OCI-M1 (cell line): Measurements from ENCODE around the gene SLC7A14.

Source experiments
- DNase-seq: peaks from one replicate; lab custom pipeline; 2025; lab: John Stamatoyannopoulos, UW

The SLC7A14 gene

DNA sequence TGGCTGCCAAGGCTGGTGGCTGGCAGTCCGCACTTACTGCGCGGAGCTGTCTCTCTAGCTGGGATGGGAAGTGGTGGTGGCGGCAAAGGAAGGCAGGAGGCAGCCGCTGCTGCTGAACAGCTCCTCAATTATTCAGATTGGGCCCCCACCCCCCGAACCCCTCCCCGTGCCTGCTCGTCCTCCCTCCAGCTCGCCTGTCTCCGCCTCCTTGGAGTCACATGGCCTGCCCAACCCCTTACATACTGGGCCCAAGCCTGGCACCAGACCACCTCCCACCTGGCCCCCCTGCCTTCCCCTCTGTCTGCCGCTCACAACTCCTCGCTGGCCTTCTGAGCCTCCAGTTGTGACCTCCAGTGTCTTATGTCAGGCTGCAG lies at the start of gene SLC7A14:
Gene SLC7A14 (minus strand): TSS at position 139 of the 374 bp plus-strand sequence. CDS start 59,139 bp downstream, outside the sequence.
- no peak for DNase-seq

DNA sequence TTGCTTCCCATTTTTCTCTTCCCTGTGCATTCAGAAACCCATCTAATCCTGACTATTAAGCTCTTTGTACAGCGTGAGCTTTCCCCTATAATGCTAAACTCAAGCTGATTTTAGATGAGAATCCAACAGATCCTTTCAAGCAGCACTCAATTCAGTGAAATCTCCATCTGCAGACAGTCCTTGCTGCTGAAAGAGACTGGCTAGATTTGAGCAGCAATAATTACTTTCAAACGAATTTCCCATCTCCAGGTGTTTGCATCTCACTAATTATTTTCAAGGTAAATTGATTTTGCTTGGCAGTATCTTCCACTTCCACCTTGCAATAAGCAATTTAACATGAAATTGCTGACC lies 49.5 kb upstream of the SLC7A14 start:
- DNase-seq = no peak

DNA sequence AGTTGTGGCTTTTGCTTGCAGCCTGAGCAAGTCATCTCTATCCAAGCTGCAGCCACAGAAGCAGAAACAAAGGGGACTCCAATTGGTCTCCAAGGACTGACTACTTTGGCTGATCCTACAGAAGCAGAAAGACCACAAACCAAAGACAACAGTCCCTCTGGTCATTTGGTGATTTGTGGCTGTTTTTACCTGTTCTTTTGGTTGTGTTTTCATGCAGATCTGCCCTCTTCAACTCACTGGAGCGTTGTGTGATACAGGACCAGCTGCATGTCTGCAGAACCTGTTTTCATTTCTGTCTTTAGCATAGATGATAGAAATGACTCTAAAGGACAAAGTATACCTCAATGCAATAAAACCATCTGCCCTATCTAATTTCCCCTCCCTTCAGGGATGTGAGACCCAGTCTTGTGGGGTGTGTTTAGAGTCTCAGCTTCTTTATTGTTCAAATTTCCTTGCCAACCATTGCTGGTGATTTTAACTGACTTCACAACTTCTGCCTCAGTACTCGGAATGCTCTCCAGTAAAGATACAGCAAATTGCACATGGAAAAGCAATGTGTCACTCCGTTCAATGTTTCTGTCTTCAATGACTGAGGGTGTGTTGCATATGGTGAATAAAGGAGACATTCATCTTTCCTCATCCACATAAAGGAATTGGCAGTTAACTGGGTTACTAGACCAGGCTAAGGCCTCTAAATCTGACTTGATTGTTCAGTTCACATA lies 48.9 kb upstream of the SLC7A14 start:
- DNase-seq = no peak

DNA sequence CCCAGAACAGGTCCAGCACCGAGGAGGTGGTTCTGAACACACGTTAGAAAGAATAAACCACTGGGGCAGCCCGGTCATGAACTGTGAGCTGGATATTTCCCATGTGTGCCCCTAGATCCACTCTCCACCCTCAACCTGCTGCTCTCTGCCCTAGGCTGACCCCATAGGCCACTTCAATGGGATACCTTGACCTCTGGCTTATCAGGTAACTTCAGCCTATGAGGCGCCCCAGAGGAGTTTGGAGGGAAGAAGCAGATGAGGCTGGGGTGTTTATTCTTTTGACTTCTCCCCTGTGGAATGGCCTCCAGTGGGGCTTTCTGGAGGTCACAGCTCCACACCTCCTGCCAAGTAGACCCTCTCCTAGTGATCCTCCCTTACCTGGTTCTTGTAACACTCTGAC lies 47.7 kb upstream of the SLC7A14 start:
- no peak for DNase-seq

DNA sequence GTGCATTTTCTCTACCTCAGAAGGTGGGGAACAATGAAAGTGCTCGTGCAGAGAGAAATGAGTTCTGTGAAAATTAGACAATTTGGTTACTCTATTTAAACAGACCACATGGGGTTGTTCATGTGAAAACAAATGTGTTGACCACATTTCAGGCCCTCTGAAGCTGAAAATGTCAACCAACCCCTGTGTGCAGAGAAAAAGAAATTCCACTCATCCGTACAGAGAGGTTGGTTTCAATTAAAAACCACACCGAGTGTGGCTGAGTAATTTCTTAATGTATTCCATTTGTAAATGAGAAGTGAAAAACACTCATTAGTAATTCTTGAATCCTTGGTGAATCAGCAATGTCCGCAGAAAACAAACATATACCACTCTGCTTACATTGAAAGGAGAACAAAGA lies 46.9 kb upstream of the SLC7A14 start:
- no peak for DNase-seq

DNA sequence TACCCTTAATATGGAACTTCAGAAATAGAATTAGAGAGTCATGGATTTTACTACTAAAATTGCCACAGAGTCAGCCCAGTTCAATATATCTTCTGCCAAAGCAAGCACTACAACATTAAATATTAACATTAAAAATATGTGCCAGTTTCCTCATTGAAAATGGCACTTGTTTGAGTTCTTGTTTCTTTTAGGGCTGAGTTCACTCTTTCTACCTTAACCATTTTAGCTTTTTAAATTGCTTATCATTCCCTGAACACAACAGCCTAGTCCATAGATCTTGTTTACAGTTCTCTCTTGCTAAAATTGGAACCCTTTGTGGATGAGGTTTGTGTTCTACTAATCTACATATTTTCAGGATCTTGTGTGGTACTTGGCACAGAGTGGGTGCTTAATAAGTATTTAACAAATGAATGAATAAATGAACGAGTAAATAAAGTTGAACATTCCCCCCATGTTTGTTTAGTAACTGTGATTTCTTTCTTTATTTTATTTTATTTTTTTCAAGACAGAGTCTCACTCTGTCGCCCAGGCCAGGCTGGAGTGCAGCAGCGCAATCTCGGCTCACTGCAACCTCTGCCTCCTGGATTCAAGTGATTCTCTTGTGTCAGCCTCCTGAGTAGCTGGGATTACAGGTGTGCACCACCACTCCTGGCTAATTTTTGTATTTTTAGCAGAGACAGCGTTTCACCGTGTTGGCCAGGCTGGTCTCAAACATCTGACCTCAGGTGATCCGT lies 46.0 kb upstream of the SLC7A14 start:
- DNase-seq = no peak

DNA sequence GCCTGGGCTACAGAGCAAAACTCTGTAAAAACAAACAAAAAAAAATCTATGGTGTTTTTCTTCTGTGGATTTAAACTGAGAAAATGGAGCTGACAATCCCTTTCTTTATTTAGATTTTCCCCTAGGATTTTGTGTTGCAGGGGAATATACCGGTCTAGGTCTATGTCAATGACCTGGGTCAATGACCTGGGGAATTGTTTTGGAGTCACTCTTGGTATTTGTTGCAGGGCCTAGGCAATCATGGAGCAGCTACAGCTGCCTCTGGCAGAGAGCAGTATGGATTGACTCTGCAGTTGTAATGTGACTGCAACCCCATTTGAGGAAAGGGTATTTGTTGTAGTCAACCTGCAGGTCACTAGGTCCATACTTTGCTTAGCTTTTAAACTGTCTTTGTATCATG lies 37.6 kb upstream of the SLC7A14 start:
- DNase-seq = no peak

DNA sequence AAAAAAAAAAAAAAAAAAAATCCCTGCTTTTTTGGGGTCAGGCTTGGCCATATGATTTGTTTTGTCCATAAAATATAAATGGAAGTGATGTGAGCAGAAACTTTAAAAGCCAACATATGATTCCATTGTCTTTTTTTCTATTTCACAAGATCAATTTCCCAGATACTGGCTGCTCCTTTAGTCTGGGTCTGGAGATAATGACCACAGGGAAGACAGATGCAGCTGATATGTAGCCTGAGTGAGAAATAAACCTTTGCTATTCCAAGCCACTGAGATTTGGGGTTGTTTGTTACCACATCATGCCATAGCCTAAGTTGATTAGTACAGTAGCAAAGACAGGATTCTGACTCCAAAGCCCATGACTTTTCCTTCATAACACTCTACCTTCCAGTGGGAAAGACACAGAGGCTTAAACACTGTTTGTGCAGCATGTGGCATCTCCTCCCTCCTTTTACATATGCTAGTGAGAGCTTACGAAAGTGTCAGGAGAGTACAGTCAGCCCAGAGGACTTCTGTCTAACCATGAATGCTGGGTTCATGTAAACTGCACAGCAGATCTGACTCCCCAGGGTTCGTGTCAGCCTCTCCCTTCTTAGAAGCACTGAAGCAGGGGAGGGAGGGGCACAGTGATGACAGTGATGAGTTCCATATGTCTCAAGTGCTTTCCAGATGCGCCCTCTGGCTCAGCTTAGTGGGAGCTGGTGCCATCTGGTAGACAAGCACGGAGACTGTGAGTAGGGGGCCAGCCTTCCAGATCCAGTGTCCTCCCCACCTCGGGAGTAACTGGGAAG lies 36.7 kb upstream of the SLC7A14 start:
- DNase-seq = no peak

DNA sequence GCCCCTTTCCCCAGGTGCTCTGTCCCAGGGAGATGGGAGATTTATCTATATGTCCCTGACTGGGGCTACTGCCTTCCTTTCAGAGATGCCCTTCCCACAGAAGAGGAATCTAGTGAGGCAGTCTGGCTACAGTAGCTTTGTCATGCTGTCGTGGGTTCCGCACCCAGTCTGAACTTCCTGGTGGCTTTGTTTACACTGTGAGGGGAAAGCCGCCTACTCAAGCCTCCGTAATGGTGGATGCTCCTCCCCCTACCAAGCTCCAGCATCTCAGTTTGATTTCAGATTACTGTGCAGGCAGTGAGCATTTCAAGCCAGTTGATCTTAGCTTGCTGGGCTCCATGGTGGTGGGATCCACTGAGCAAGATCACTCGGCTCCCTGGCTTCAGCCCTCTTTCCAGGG lies 35.4 kb upstream of the SLC7A14 start:
- no peak for DNase-seq

DNA sequence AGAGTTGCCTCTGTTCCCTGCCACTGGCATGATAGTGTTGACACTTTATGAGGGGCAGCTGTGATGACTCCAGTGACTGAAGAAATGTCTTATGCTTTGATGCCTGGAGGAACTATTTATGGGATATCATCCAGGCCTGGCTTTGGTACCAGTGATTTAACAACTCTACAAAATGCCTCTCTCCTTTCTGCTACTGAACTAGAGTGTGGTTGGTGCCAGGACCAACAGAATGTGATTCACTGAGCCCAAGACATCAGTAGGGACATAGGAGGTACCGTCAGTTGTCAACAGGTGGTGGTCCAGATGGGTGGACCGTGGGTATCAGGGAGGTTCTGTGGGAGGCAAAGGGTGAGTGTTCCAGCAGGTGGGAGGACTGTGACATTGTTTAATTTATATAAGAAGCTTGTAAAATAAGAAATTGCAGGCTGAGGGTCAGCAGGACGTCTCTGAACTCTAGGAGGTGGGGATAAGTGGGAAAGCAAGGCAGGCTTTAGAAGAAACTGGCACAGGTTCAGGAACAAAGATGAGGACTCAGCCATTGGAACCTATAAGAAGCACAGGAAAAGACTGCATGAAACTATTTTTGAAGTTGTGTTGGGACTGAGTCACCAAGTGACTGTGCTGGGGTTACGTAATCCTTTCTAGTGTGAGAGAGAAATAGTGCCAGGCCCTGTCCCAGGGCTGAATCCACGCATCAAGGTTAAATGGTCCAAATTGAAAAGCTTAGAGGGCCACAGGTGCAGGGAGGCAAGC lies 28.5 kb upstream of the SLC7A14 start:
- DNase-seq = peak; percentile 6

DNA sequence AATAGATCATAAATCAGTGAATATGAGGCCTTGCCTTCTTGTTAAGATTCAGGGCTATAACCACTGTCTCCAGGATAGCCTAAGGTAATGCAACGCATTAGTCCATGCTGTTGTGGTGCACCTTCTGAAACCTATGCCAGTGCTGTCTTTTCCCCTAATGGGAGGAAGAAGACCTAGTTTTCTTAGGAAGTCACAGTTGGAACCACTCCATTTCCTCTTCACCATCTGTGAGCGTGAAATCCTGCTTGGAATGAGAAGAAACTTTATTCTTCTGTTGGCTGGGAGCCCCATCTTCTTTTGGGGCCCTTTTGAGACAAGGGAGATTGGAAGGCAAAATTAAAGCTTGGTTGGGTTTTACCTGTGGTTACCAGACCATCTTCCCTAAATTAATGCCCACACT lies 25.9 kb upstream of the SLC7A14 start:
- DNase-seq = no peak

DNA sequence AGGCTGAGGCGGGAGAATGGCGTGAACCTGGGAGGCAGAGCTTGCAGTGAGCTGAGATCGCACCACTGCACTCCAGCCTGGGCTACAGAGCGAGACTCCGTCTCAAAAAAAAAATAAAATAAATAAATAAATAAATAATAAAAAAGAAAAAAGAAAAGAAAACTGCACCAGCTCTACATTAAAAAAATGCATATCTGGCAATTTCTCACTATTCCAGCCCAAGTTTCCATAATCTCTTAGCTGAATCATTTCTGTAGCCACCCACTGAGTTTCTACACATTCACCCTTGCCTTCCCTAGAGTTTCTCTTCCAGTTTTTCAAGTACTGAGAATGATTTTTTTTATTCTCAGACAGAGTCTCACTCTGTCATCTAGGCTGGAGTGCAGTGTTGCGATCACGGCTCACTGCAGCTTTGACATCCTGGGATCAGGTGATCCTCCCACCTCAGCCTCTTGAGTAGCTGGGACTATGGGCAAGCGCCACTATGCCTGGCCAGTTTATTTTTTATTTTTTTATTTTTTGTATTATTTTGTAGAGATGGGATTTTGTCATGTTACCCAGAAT lies 24.5 kb upstream of the SLC7A14 start:
- DNase-seq = no peak

DNA sequence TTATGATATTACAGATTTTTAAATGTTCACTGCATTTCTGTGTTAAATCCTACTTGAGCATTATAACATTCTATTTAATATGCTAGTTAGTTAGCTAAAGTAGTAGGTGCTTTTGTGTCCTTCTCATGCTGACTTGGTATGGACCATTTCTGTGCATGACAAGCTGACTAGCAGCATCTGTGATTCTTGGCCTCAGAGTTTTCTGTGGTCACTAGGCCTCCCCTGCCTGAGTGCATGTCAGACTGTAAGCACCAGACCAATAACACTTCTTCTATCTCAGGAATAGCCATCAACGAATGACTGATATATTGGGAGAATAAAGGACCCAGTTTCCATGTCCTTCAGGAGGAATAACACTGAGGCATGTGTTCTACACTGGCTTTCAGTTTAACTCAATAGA lies 22.6 kb upstream of the SLC7A14 start:
- no peak for DNase-seq

DNA sequence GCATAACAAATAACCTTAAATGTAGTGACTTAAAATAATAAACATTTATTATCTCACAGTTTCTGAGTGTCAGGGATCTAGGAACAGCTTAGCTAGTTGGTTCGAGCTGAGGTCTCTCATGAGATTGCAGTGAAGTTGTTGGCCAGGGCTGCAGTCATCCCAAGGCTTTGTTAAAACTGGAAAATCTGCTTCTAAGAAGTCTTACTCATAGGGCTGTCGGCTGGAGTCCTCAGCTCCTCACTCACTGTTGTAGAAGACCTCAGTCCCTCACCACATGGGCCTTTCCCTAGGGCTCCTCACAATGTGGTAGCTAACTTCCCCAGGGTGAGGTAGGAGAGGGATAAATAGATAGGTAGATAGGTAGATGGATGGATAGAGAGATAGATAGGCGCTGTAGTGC lies 20.8 kb upstream of the SLC7A14 start:
- no peak for DNase-seq

DNA sequence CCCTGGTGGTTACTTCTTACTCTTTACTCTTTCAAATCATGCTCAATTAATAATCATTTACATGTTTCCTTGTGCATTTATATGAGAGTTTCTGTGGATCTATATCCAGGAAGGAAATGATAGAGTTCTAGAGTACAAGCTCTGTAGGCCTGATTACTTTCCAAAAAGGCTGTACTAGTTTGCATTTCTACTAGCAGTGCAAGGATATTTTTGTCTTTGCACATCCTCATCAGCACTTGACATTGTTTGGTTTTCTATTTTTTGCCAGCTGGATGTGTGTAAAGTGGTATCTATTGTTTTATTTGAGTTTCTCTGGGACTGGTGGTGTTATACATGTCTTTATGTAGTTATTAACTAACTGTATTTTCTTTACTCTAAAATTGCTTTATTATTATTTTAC lies 19.6 kb upstream of the SLC7A14 start:
- DNase-seq = no peak

DNA sequence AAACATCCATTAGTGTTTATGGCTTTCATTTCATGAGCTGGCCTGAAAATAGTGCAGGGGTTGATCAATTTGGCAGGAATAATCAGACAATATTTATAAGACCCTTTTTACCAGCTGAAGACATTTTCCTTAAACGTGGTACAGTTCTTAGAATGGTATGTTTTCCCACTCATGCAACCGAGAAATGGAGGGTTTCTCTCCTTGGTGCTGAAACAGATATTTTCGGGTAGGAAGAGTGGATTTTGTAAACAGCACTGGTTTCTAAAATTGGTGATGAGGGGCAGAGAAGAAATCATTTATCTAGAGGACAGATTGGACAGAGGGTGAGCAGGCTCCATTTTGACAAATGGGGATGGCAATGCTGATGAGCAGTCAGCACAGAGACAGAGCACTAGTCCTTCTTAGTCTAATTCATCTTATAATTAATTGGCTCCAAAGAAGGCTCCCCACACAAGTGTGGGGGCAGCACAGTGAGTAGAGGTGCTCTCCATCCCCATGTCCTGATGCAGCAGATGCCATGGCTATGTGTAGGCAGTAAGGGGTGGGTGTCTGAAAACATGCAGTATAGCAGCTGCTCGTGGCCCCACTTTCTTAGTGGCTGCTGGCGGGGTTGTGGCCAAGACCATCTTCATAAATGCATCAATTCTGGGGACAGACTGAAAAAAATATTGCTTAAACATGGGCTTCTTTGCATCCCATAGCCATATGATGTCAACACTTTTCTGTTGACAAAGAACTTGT lies 18.1 kb upstream of the SLC7A14 start:
- peak; percentile 7 for DNase-seq

DNA sequence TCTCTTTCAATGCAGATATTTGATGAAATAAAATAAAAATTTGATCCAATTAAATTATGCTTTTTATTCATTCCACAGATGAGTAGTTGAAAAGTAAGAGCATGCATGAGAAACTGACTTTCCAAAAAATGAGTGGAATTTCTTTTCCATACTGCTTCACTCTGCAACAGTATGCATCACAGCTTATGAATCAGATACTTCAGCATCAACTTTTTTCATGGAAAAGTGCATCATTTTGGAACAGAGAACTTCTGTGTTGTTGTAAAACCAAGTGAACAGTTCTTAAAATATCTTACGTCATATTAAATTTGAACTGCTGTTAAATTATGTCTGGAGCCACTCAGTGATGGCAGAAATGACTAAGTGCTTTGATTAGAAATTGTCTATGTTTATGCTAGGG lies 16.7 kb upstream of the SLC7A14 start:
- no peak for DNase-seq

DNA sequence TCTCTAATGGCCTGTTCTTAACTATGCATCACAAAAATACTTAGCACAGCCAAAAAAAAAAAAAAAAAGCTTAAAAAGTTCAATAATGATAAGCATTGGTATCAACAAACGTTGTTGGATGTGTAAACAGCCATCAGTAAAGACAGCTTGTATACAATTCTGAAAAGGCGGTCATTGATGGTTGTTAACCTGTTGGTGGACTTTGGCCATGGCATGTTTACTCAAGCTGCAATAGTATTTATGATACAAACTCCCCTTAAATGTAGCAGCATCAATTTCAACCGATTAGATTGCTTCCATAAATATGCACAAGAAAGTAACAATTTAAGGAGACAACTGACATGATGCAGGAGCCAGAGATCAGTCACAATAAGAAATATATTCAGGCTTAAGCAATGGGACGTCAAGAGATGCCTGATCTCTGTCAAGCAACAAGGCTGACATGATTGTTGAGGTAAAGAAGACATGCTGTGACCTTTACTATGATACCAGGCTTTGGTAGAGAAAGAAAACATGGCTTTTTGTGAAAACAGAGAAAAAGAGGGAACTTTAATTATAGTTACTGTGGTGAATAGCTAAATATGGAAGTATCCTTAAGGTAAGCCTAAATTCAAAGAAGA lies 14.2 kb upstream of the SLC7A14 start:
- no peak for DNase-seq

DNA sequence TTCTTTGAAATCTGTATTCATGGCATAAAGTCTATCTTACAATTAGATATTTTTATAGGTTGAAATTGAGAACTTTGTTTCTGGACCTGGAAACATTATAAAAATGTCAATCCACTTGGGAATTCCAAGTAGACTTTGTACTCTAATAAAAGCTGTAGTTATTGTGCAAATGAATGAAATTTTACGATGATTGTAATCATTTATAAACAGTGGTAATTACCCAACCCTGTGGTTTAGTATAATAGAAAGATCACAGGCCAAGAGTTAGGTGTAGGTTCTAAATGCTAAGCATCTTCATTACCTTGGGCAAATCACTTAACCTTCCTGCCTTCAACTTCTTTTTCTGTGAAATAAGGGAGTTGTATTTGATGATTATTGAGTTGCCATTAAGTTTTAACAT lies 13.2 kb upstream of the SLC7A14 start:
- no peak for DNase-seq

DNA sequence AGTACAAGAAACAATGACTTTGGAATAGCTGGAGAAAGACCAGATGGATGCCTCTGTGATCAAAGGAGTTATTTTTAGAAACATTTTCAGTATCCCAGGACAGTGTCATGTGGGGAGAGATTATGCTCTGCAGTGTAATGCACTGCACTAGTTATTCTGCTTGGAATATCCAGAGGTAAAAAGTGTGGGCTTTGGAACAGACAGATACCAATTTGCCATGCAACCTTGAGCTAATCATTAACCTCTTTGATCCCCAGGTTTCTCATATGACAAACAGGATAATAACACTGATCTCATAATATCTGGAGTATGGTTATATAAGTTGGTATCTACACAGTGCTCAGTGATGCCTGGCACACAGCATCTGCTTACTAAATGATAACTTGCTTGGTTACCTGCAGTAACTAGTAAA lies 12.2 kb upstream of the SLC7A14 start:
- no peak for DNase-seq

DNA sequence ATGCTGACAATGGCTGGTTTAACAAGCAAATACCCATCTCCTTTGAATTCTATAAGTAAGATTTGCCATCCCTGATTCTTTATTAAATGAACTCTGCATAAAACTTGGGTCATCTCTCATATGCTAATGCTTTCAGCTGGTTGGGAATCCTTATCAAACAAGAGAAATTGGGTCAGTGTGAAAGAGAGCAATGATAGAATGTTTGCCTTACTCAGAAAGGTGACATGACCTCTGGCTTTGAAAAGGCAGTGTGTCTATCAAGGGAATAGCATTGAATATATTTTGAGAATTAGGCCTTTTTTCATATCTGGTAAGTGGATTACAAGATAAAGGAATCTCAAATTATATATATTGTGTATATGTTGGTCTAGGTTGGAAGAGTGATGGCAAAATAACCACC lies 8.7 kb upstream of the SLC7A14 start:
- DNase-seq = no peak
